ENCODE results near the gene GPC6. TPM values are rescaled to one million over a fixed set of nuclear protein-coding genes. Genes with fewer than 3 reads are reported as not detected.

Gene GPC6
- total and polyA plus RNA-seq, 2 experiments from 2014 or later = 14.4 to 20.8 TPM

DNA sequence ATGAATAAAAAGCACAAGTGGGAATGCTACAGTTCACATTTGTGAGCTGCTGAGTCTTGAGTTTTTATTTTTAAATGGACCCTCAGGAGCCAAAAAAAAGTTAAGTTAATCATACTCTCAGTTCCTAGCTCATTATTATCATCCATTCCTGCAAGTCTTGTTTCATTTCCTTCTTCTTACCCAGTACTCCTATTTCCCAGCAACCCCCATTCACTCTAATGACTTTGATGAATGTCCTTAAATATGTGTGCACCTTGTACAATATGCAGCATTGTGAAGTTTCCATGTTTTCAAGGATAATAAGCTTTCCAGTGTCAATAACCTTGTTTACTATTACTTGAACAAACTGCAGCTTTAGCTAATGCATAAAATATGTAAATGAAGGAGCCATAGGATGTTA lies 886.6 kb downstream of the GPC6 start:
- Histone ChIP-seq H3K4me1 (ENCODE audit: insufficient read depth) (peaks cover 34% of the 10 kb centered on the region), H2AFZ (no peak overlapping the region), H3K27ac (no peak overlapping the region), H3K79me2 (ENCODE audit: insufficient read depth) (no peaks in the 10 kb centered on the region), H3K9ac (no peak overlapping the region), H3K9me2 (ENCODE audit: insufficient read depth) (no peaks in the 10 kb centered on the region), H3K4me2 (ENCODE audit: unreplicated experiment) (no peak overlapping the region), H3K27me3 (replicated peaks; ENCODE audit: insufficient read depth) (no peaks in the 10 kb centered on the region), H3K36me3 (ENCODE audit: low read depth) (no peaks in the 10 kb centered on the region), H4K20me1 (ENCODE audit: insufficient read depth) (no peaks in the 10 kb centered on the region), H3K4me3 (no peak overlapping the region), H3K9me3 (ENCODE audit: low read depth) (no peaks in the 10 kb centered on the region), H3F3A (ENCODE audit: insufficient read depth) (peaks cover 15% of the 10 kb centered on the region)
- TF ChIP-seq EZH2 (IDR thresholded peaks at IDR 0.05; ENCODE audit: insufficient read depth, poor library complexity, severe bottlenecking) = no peak
- TF ChIP-seq EZH2phosphoT487 (IDR thresholded peaks at IDR 0.05; ENCODE audit: insufficient read depth, low read depth) = no peak
- in situ Hi-C loops (cut with MboI) = no loop called here
- no peak for DNase-seq

DNA sequence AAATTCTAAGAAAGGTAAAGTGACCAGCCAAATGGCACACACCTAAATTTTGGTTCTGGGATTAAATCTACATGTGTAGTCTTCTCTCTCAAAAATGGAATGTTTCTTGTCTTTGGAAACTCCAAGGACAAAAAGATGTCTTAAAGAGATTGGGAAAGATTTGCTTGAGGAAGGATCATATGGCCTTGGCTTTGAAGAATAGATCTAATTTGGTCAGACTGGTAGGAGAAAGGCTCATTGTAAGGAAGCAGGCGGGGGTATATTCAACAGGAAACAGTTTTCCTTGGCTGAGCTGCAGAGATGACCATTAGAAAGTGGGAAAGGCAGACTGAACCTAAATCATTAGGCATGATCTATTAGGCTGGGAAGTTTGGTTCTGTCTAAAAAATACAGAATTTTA lies 887.6 kb downstream of the GPC6 start:
- no peaks in the 10 kb centered on the region for H3K9me3 ChIP-seq (ENCODE audit: low read depth)
- in situ Hi-C loops (cut with MboI) = no loop called here
- no peaks in the 10 kb centered on the region for H3K27me3 ChIP-seq (replicated peaks; ENCODE audit: insufficient read depth)
- no peak overlapping the region for H3K27ac ChIP-seq
- peaks cover 15% of the 10 kb centered on the region for H3F3A ChIP-seq (ENCODE audit: insufficient read depth)
- no peak overlapping the region for H3K9ac ChIP-seq
- peaks cover 34% of the 10 kb centered on the region for H3K4me1 ChIP-seq (ENCODE audit: insufficient read depth)
- no peaks in the 10 kb centered on the region for H3K79me2 ChIP-seq (ENCODE audit: insufficient read depth)
- WGBS, 2 experiments (ENCODE audit: low coverage in 1 of 2, low lambda C conversion rate in 2 of 2, missing lambda C conversion rate in 2 of 2) = 88 to 95% methylated on average over 1 of the region's 1 CpG
- H3K36me3 ChIP-seq (ENCODE audit: low read depth) = no peaks in the 10 kb centered on the region
- DNase-seq = no peak
- TF ChIP-seq EZH2phosphoT487 (IDR thresholded peaks at IDR 0.05; ENCODE audit: insufficient read depth, low read depth) (no peak), EZH2 (IDR thresholded peaks at IDR 0.05; ENCODE audit: insufficient read depth, poor library complexity, severe bottlenecking) (no peak)
- H3K4me2 ChIP-seq (ENCODE audit: unreplicated experiment) = no peak overlapping the region
- no peak overlapping the region for H2AFZ ChIP-seq
- H3K4me3 ChIP-seq = no peak overlapping the region
- no peaks in the 10 kb centered on the region for H3K9me2 ChIP-seq (ENCODE audit: insufficient read depth)
- no peaks in the 10 kb centered on the region for H4K20me1 ChIP-seq (ENCODE audit: insufficient read depth)

DNA sequence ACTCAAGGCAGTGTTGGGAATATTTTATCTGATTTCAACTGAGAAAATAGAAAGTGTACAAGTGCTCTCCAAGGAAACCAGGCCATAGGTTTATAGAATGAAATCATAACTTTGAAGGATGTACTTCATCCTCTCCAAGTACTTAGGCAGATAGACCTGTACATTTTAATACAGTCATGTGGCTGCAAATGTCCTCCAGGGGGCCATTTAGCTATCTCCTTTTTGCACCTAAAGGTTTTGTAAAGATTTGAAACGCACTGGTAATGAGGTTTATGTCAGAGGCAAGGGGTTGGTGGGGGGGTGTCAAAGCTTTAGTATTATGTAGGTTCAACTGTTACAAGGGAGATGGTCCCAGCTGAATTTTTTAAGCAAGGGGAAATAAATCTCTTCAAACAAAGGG lies 888.4 kb downstream of the GPC6 start:
- H4K20me1 ChIP-seq (ENCODE audit: insufficient read depth) = no peaks in the 10 kb centered on the region

DNA sequence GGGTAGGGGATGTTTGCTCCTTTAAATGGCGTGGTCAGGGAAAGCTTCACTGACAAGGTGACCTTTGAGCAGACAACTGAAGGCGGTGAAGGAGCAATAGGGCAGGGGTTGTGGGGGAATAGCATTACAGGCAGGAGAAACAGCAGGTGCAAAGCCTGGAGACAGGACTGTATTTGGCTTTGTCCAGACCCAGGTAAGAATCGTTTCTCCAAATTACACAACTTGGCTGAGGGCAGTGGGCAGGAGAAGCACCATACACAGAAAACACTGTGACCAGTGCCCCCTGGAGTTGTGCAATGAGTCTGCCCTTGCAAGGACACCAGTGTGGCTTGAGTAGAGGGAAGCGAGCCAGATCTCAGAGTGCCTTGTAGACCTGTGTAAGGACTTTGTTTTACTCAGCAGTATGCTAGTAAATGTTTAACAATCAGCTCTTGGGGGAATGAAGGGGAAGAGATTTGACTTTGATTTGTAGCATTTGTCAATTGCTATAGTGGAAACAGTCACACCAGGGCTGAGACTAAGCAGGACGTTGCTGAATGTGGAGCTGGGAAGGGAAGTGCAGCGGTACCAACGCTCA lies 892.8 kb downstream of the GPC6 start:
- Histone ChIP-seq H3K4me1 (ENCODE audit: insufficient read depth) (0 out of 2 replicates have a peak, but pooled peaks cover 6% of the 10 kb centered on the region), H4K20me1 (ENCODE audit: insufficient read depth) (no peaks in the 10 kb centered on the region), H3K27me3 (replicated peaks; ENCODE audit: insufficient read depth) (no peaks in the 10 kb centered on the region), H3K9ac (no peak overlapping the region), H2AFZ (no peak overlapping the region), H3K4me2 (ENCODE audit: unreplicated experiment) (no peak overlapping the region), H3K4me3 (no peak overlapping the region), H3K27ac (no peak overlapping the region), H3K9me2 (ENCODE audit: insufficient read depth) (no peaks in the 10 kb centered on the region), H3K9me3 (ENCODE audit: low read depth) (no peaks in the 10 kb centered on the region), H3K36me3 (ENCODE audit: low read depth) (no peaks in the 10 kb centered on the region), H3F3A (ENCODE audit: insufficient read depth) (peaks cover 9% of the 10 kb centered on the region; the same call in 1 of the 2 replicates), H3K79me2 (ENCODE audit: insufficient read depth) (no peaks in the 10 kb centered on the region)
- TF ChIP-seq EZH2 (IDR thresholded peaks at IDR 0.05; ENCODE audit: insufficient read depth, poor library complexity, severe bottlenecking) (no peak), EZH2phosphoT487 (IDR thresholded peaks at IDR 0.05; ENCODE audit: insufficient read depth, low read depth) (no peak)
- no peak for DNase-seq
- in situ Hi-C loops (cut with MboI) = no loop called here
- WGBS, 2 experiments (ENCODE audit: low coverage in 1 of 2, low lambda C conversion rate in 2 of 2, missing lambda C conversion rate in 2 of 2) = 92 to 93% methylated on average over 7 of the region's 7 CpGs

More for the DNA sequence above, 888.4 kb downstream of the GPC6 start:
- in situ Hi-C loops (cut with MboI) = no loop called here
- 100% methylated on average over 1 of the region's 1 CpG for WGBS, 2 experiments (ENCODE audit: low coverage in 1 of 2, low lambda C conversion rate in 2 of 2, missing lambda C conversion rate in 2 of 2)
- Histone ChIP-seq H3K9me2 (ENCODE audit: insufficient read depth) (no peaks in the 10 kb centered on the region), H3K79me2 (ENCODE audit: insufficient read depth) (no peaks in the 10 kb centered on the region), H3K27ac (no peak overlapping the region), H2AFZ (no peak overlapping the region), H3K9me3 (ENCODE audit: low read depth) (no peaks in the 10 kb centered on the region), H3K9ac (no peak overlapping the region), H3F3A (ENCODE audit: insufficient read depth) (peaks cover 15% of the 10 kb centered on the region), H3K36me3 (ENCODE audit: low read depth) (no peaks in the 10 kb centered on the region), H3K4me3 (no peak overlapping the region), H3K27me3 (replicated peaks; ENCODE audit: insufficient read depth) (no peaks in the 10 kb centered on the region), H3K4me2 (ENCODE audit: unreplicated experiment) (no peak overlapping the region), H3K4me1 (ENCODE audit: insufficient read depth) (peaks cover 26% of the 10 kb centered on the region)
- no peak for TF ChIP-seq EZH2phosphoT487 (IDR thresholded peaks at IDR 0.05; ENCODE audit: insufficient read depth, low read depth)
- no peak for TF ChIP-seq EZH2 (IDR thresholded peaks at IDR 0.05; ENCODE audit: insufficient read depth, poor library complexity, severe bottlenecking)
- no peak for DNase-seq

DNA sequence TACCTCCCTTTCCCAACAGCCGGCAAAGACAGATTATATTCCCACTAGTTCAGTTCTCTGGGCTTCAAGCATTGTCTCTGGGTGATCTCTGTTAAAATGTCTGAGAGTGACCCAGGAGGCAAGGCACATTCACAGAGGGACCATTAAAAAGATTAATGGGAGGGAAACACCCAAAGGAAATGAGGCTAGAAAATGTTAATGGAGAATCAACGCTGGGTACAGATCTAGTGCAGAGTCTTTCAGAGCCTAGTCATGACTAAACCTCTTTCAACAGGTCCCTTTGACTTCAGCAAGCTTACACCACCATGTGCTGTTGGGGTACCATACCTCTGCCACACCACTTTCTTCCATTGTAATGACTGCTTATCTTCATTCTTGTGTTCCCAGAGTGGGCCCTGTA lies 894.3 kb downstream of the GPC6 start:
- no peaks in the 10 kb centered on the region for H4K20me1 ChIP-seq (ENCODE audit: insufficient read depth)
- H3K4me2 ChIP-seq (ENCODE audit: unreplicated experiment) = no peak overlapping the region
- no peak overlapping the region for H3K4me3 ChIP-seq
- WGBS, 2 experiments (ENCODE audit: low coverage in 1 of 2, low lambda C conversion rate in 2 of 2, missing lambda C conversion rate in 2 of 2) = 92 to 97% methylated on average over 2 of the region's 2 CpGs
- no peaks in the 10 kb centered on the region for H3K9me3 ChIP-seq (ENCODE audit: low read depth)
- 0 out of 2 replicates have a peak, but pooled peaks cover 6% of the 10 kb centered on the region for H3K4me1 ChIP-seq (ENCODE audit: insufficient read depth)
- no peaks in the 10 kb centered on the region for H3K36me3 ChIP-seq (ENCODE audit: low read depth)
- peaks cover 9% of the 10 kb centered on the region; the same call in 1 of the 2 replicates for H3F3A ChIP-seq (ENCODE audit: insufficient read depth)
- no peaks in the 10 kb centered on the region for H3K27me3 ChIP-seq (replicated peaks; ENCODE audit: insufficient read depth)
- no peaks in the 10 kb centered on the region for H3K79me2 ChIP-seq (ENCODE audit: insufficient read depth)
- H2AFZ ChIP-seq = no peak overlapping the region
- no peak overlapping the region for H3K27ac ChIP-seq
- TF ChIP-seq EZH2 (IDR thresholded peaks at IDR 0.05; ENCODE audit: insufficient read depth, poor library complexity, severe bottlenecking) (no peak), EZH2phosphoT487 (IDR thresholded peaks at IDR 0.05; ENCODE audit: insufficient read depth, low read depth) (no peak)
- in situ Hi-C loops (cut with MboI) = no loop called here
- no peak for DNase-seq
- no peaks in the 10 kb centered on the region for H3K9me2 ChIP-seq (ENCODE audit: insufficient read depth)
- no peak overlapping the region for H3K9ac ChIP-seq

All from GM23248 (cell line).